ENCODE measurements around the gene MAP4. TPM values are rescaled to one million over a fixed set of nuclear protein-coding genes. Genes with fewer than 3 reads are reported as not detected.

Gene MAP4
- total RNA-seq, 4 donors from 2014 or later, result 108 to 186 (median 150) TPM

- ATAC-seq (ENCODE audit: low FRiP score) (no peak), DNase-seq (ENCODE audit: low spot score) (no peak)
- TF ChIP-seq, protein P1, sequence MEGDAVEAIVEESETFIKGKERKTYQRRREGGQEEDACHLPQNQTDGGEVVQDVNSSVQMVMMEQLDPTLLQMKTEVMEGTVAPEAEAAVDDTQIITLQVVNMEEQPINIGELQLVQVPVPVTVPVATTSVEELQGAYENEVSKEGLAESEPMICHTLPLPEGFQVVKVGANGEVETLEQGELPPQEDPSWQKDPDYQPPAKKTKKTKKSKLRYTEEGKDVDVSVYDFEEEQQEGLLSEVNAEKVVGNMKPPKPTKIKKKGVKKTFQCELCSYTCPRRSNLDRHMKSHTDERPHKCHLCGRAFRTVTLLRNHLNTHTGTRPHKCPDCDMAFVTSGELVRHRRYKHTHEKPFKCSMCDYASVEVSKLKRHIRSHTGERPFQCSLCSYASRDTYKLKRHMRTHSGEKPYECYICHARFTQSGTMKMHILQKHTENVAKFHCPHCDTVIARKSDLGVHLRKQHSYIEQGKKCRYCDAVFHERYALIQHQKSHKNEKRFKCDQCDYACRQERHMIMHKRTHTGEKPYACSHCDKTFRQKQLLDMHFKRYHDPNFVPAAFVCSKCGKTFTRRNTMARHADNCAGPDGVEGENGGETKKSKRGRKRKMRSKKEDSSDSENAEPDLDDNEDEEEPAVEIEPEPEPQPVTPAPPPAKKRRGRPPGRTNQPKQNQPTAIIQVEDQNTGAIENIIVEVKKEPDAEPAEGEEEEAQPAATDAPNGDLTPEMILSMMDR (IDR thresholded peaks at IDR 0.05), result no peak
Measured at GRCh38 chr3:47912006-47912504, 104.2 kb downstream of the MAP4 start.

DNA sequence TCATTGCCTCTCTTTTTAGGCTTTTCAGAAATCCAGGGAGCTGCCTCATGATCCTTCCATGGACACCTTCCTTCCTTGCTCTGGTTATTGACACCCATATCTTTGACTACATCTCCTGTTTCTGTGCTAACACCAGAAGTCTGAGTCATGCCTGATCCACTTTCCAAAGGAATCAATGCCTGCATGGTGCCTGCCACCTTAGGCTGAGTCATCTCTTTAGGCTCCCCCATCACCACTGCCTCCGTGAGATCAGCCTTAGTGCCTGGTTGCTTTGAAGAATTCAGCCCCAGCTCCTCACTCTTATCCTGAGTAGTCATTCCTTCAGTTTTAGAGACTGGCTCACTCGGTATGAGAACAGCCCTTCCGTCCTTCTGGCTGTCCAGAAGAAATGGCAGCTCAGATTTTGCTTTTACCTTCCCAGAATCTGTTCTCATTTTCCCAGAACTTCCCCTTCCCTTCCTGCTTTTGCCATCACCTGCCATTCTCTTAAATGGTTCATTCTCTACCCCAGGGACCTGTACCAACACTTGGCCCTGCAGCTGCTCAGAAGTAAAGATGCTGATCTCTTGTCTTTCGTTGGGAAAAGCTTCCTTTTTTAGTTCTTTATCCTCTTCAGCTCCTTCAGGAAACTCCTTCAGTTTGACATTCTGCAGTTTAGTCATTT, 105.3 kb downstream of the MAP4 start:
- ATAC-seq (ENCODE audit: low FRiP score), result no peak
- TF ChIP-seq, protein P1 (IDR thresholded peaks at IDR 0.05), result no peak
- DNase-seq (ENCODE audit: low spot score), result no peak

GRCh38 chr3:47910233-47910632, 106.0 kb downstream of the MAP4 start:
- TF ChIP-seq, protein P1 (IDR thresholded peaks at IDR 0.05), result no peak
- DNase-seq (ENCODE audit: low spot score) (no peak), ATAC-seq (ENCODE audit: low FRiP score) (no peak)

DNA sequence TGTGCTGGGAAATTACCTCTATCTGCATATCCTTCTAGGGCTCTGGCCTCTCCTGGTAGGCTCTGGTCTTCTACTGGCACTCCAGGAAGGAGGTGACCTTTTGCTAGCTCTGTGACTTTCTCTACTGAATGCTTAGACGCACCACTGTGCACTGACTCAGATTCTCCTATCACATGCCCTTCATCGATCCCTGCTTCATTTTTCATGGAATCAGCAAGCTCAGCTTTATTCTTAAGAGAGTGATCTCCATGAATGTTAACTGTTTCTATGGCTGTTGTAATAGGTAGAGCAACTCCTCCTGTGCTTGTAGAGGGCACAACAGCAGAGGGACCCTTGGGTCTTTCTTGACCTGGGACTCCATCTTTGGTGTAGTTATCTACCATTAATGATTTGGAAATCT, 106.6 kb downstream of the MAP4 start:
- DNase-seq (ENCODE audit: low spot score) (no peak), ATAC-seq (ENCODE audit: low FRiP score) (no peak)
- TF ChIP-seq, protein P1 (IDR thresholded peaks at IDR 0.05), result no peak

- TF ChIP-seq, protein P1 (IDR thresholded peaks at IDR 0.05), result no peak
- DNase-seq (ENCODE audit: low spot score), result no peak
- ATAC-seq (ENCODE audit: low FRiP score), result no peak
Measured at GRCh38 chr3:47908744-47909143, 107.5 kb downstream of the MAP4 start.

DNA sequence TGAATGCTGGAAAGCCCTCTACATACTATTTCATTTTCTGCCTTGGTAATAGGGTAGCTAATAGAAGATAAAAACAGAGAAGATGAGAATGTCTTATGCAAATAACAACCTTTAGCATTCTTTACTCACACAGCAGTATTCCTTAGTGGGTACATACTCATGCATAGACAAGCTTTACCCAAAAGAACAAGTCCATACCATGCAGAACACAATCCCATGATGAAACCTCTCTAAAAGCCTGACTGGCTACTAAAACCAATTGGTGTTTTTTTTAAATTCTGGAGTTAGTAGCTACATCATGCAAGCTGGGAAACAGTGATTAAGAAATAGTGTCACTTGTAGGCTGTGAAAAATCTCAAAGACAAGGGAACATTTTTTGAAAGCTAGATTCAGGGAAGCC, 108.4 kb downstream of the MAP4 start:
- TF ChIP-seq, protein P1 (IDR thresholded peaks at IDR 0.05), result no peak
- ATAC-seq (ENCODE audit: low FRiP score) (no peak), DNase-seq (ENCODE audit: low spot score) (no peak)

DNA sequence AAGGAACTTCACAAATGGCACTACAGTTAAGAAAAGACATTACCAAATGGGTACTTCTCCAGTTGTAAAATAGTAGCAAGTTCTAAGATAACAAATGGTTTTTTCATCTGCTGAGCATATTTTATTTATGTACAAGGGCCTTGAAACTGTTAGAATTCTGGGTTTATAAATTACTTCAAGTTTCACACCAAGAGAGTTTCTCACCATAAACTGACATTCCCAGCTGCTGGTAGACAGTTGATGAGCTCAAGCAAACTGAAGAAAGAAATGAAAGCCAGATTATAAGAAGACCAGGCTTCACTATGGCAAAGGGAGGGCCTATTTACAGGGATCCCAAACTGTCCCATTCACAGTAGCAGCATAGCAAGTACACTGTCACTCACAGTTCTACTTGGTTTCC, 113.5 kb downstream of the MAP4 start:
- DNase-seq (ENCODE audit: low spot score), result no peak
- no peak for ATAC-seq (ENCODE audit: low FRiP score)
- TF ChIP-seq, protein P1 (IDR thresholded peaks at IDR 0.05), result no peak

All from omental fat pad (tissue), 4 donors.